Activated CD8-positive, alpha-beta memory T cell treated with anti-CD3 and anti-CD28 coated beads, Interleukin-2, amount 50 U/mL, for 1 hour (primary cell): ENCODE results near the gene KDM5A.
"Not testable (repeated sequence)": the region's sequence is repeated elsewhere in the genome, so short reads cannot be mapped to it uniquely, and the experiment has no call there.

Experiments used
- DNase-seq: peaks from one replicate; pipeline ENCODE4 v3.0.0-alpha.2; 2020; ENCODE audit errors: extremely low read depth

The KDM5A gene

GRCh38 chr12:389142-390096 is at the start of gene KDM5A:
Gene KDM5A, minus strand, starts transcription at chr12:389320. Its CDS starts 229 bp downstream, at chr12:389091.
- peak; percentile 76 for DNase-seq

- DNase-seq, result not testable (repeated sequence)
Measured at GRCh38 chr12:435737-436136, 46.6 kb upstream of the KDM5A start.

- no peak for DNase-seq
Measured at GRCh38 chr12:422526-422925, 33.4 kb upstream of the KDM5A start.

GRCh38 chr12:418432-418831 is 29.3 kb upstream of the KDM5A start:
- DNase-seq, result no peak

GRCh38 chr12:414859-415258 is 25.7 kb upstream of the KDM5A start:
- DNase-seq, result no peak

GRCh38 chr12:402029-402389 is 12.9 kb upstream of the KDM5A start:
- no peak for DNase-seq

- DNase-seq, result peak; percentile 77
Measured at GRCh38 chr12:401235-402028, 12.3 kb upstream of the KDM5A start, which contains the start of gene CCDC77. Gene CCDC77, plus strand, starts transcription at chr12:401644. Its CDS starts 7,740 bp downstream, at chr12:409384.

GRCh38 chr12:400828-401227 is 11.7 kb upstream of the KDM5A start:
- no peak for DNase-seq

- no peak for DNase-seq
Measured at GRCh38 chr12:388541-389141, 479 bp downstream of the KDM5A start.

- DNase-seq, result no peak
Measured at GRCh38 chr12:388012-388411, 1.1 kb downstream of the KDM5A start.

GRCh38 chr12:386651-387050 is 2.5 kb downstream of the KDM5A start:
- DNase-seq, result no peak

GRCh38 chr12:370739-371485 is 18.2 kb downstream of the KDM5A start:
- not testable (repeated sequence) for DNase-seq

GRCh38 chr12:367972-368371 is 21.1 kb downstream of the KDM5A start:
- DNase-seq, result no peak

GRCh38 chr12:366820-367219 is 22.3 kb downstream of the KDM5A start:
- no peak for DNase-seq

- no peak for DNase-seq
Measured at GRCh38 chr12:359091-359490, 30.0 kb downstream of the KDM5A start.

- no peak for DNase-seq
Measured at GRCh38 chr12:356276-356988, 32.7 kb downstream of the KDM5A start.

- DNase-seq, result not testable (repeated sequence)
Measured at GRCh38 chr12:351197-351596, 37.9 kb downstream of the KDM5A start.

- DNase-seq, result not testable (repeated sequence)
Measured at GRCh38 chr12:349625-350024, 39.5 kb downstream of the KDM5A start.

- DNase-seq, result not testable (repeated sequence)
Measured at GRCh38 chr12:343036-343435, 46.1 kb downstream of the KDM5A start.

GRCh38 chr12:337039-337438 is 52.1 kb downstream of the KDM5A start:
- no peak for DNase-seq

- DNase-seq, result no peak
Measured at GRCh38 chr12:334125-334524, 55.0 kb downstream of the KDM5A start.
